GM19463 (cell line): ENCODE results near the gene MYOZ3.

Experiments
- ATAC-seq: cut with Tn5 transposase; IDR thresholded peaks from one replicate; pipeline ENCODE4 v1.9.1; 2021; ENCODE audit warnings: mild to moderate bottlenecking, moderate library complexity; ENCODE audit not compliant: unreplicated experiment

Gene MYOZ3

GRCh38 chr5:150626853-150627276 lies 34.2 kb upstream of the MYOZ3 start:
- no peak for ATAC-seq

GRCh38 chr5:150627731-150628545 lies 33.1 kb upstream of the MYOZ3 start:
- ATAC-seq = no peak

- ATAC-seq = no peak
These were observed 32.0 kb upstream of the MYOZ3 start for GRCh38 chr5:150628936-150629485.

DNA sequence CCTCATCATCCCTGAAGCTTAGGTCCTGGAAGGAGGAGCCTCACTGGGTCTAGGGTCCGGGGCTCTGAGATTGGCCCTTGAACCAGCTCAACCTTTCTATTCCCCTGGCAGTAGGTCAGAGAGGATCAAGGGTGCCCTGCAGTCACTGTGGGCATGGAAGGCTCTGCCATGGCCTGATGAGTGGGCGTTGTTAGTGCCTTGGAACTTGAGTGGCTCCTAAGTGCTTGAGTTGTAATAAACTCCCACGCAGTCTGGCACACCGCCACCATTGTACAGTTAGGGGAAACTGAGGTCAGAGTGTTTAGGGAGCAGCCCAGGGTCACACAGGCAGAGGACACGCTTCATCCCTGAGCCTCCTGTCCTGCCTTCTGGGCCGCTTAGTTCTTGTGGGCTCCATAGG lies 31.0 kb upstream of the MYOZ3 start:
- no peak for ATAC-seq

DNA sequence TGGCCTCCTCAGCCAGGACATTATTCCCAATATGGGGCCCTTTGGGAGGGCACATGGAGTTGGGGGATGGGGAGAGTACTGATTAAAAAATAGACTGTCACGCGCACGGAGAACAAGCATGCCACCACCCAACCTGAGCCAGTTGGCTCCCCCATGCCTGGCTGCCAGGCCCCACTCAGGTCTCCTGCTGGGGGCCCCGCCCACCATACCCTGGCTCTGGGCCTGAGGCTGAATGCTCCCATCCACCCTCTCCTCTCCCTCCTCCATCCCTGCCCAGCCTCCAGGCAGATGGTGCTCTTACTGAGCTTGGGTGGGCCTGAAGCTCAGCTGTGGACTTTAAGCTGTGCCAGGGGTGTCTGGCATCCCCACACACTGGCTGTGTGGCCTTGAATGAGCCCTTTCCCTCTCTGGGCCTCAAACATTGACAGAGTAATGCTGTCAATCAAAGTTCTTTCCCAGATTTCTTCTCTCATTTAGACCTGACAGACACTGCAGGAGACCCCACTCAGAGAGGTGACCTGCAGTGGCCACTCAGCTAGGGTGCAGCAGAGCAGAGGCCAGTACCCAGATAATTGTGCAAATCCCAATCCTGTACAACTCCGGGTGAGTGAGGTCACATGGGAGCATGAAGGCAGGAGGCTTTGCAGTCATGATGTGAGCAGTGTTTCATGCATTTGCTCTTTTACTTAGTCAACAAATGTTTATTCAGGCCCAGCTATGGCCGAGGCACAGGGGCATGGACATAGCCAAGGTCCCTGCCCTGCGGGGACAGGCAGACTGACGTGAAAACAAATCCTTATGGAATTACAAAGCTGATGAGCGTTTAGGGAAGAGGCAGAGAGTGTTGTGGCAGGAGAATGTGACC lies 30.4 kb upstream of the MYOZ3 start:
- ATAC-seq = no peak

DNA sequence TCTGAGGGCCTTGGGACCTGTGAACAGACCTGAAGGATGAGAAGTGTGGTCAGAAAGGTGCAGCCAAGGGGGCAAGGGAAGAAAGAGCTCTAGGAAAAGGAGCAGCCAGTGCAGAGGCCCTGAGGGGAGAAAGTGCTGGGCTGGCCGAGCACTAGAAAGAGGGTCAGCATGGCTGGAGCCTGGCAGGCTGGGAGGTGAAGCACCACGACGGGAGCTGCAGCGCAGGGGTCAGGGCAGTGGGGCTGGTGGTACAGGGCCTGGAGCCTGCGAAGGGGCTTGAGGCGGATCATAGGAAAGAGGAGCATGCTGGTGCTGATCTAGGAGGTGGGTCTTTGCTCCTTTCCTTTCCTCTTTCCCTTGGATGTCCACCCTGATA lies 29.7 kb upstream of the MYOZ3 start:
- ATAC-seq = no peak

DNA sequence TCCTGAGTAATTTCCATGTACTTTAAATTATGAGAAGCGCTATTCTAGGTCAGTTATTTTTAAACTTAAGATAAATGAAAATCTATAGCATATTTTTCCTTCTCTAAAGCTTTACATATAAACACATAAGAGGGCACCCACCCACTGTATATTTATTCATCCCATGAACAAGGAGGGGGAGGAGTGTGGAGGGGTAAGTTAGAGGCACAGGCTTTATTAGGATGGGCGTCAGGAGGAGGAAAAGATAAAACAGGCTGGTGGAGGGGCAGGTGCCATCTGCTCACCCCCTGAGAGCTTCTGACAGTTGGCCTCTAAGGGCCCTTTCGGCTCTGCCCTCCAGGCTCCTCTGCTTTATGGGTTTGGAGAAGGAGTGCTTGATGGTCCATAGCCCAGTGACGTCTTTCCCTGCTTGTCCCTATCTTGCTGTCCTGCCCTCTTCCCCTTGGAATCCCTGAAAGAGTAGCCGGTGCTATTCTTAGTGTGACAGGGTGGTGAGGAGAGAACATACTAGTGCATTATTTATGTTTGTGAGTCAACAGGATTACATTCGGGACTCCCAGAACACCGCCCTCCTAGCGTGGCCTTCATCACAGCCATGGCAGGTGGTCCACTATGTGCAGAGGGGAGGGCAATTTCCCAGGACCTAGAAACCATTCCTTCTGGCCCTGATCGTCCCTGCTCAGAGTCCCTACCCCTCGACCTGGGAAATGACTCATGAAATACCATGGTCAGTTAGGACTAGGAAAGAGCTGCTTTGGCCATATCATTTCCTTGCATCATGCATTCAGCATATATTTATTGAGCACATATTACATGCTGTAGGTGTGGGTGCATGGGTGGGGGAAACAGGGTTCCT lies 28.5 kb upstream of the MYOZ3 start:
- ATAC-seq = no peak

GRCh38 chr5:150633429-150633828 lies 27.6 kb upstream of the MYOZ3 start:
- ATAC-seq = no peak

DNA sequence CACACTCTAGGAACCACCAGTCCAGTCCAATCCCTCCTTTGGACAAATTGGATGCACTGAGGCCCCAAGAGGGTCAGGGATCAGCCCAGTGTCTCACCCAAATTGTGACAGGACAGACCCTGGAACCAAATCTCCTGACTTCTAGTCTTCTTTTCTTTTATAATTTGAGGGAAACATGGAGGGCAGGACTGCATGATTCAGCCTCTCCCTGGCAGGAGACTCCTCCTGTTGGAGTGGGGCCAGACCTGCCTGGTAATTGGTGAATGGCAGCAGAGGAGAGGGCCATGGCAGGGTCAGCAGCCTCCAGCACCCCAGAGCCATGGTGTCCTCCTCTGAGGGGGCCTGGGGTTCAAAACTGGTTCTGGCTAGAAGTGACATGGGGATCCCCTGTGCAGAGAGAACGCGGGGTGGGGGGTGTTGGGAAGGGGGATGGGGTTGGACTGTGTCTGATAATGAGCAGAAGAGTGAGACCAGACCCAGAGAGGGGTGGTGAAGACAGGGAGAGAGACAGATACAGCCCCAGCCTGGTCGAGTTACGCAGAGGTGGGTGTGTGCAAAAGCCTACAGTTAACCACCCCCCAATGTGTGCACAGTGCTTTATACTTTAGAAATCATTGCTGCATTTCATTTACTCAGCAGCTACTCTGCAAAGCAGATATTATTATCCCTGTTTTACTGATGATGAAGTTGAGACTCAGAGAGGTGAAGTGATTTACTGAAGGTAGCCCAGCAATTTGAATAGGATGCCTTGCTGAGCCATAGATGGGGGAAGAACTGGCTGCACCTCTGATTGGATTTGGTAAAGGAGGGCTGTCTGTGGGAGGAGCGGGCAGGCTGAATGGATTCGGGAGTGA lies 24.4 kb upstream of the MYOZ3 start:
- no peak for ATAC-seq

- no peak for ATAC-seq
These were observed 23.6 kb upstream of the MYOZ3 start for GRCh38 chr5:150637245-150638052.

DNA sequence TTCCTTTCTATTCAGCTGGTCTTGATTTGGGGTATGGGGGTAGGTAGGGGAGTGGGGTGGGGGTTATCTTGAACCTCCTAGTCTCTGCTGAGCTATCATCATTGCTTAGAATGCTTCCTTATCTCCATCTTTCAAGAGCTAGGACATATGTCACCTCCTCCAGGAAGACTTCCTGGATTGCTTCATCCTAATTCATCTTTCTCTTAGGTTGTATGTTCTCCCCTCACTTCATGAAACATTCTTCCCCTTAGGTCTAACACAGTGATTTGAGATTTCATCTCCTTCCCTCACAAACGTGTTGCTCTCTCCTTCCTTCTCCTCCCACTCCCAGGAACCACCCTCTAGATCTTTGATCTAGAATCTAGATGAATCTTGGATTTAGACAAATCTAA lies 23.0 kb upstream of the MYOZ3 start:
- ATAC-seq = no peak

GRCh38 chr5:150638488-150639376 lies 22.3 kb upstream of the MYOZ3 start:
- ATAC-seq = no peak

DNA sequence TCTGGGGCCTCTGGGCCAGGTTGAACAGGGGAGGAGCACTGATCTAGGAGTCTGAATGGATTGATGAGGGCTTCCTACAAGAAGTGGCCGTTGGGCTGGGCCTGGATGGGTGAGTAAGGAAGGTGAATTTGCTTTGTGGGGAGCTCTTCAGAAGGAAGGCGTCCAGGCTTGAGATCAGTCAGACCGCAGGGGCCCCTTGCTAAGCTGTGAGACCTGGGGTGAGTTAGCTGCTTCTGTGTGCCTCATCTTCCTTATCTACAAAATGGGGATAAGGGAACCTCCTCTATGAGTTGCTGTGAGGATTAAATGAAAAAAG lies 21.7 kb upstream of the MYOZ3 start:
- ATAC-seq = no peak

- no peak for ATAC-seq
These were observed 21.3 kb upstream of the MYOZ3 start for GRCh38 chr5:150639751-150640150.

DNA sequence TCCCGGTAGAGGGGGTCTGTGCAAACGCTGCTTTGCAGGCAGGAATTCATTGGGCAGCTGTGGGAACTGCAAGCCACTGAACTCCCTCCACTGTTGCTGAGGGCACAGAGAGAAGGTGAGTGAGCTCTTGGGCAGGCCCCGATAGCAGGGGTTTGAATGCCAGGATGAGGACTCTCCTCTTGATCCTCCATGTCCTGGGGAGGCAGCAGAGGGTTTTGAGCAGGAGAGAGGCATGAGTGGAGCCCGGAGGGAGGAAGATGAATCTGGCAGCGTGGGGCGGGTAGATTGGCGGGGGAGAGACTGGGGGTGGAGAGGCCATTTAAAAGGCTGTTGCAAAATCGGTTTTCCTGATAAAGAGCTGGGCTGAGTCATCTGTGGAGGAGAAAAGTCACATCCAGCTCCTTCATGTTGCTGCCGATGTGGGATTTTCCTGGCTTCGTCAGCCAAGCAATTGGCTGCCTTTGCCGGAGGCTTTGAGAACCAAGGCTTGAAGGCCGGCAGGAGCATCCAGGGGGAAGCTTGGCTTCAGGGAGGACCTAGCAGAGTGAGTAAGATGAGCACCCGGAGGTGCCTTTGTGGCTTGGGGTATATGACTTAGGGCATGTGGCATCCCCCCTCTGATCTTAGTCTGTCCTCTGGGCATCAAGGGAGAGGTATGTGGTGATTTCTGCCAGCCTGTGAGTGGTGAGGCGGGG lies 20.6 kb upstream of the MYOZ3 start, which contains the start of gene SYNPO:
TSS of gene SYNPO (plus strand) at position 350 of the 695 bp plus-strand sequence. CDS start 7,616 bp downstream, outside the sequence.
- ATAC-seq = no peak

DNA sequence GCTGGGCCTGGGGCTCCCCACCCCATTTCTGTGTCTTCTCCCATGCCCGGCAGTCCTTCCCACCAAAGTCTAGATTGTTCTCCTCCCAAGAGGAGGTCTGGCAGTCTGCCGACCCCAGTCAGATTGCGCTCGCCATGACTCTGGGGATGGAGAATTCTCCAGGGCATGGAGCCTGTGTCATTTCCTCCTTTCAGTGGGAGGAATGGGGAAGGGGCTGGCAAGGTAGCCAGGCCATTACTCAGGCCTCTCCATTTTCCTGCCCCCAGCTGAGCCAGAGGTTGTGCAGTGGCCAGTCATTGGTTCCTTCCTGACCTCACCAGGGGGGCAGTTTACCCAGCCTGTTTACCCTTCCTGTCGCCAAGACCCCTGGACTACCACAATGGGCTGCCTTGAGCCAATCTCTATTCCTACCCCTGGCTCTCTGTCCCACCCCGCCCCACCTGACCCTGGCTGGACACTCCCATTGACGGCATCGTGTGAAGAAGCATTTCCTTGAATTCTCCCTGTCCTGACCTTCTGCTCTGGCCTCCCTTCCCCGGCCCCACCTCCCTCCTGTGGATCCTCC lies 20.0 kb upstream of the MYOZ3 start:
- no peak for ATAC-seq
